Loucy (cell line): ENCODE data around the gene C8G.

Experiments used
- H2AFZ ChIP-seq: fragments of 200-600 bp; sonication (generic); 2 replicates; pipeline ENCODE4 v1.6.0; 2016; ENCODE audit warnings: antibody characterized with exemption, mild to moderate bottlenecking, low read length, moderate library complexity
- H3F3A ChIP-seq: fragments of 200-600 bp; 2 replicates; pipeline ENCODE4 v1.6.0; 2016; ENCODE audit warnings: antibody characterized with exemption, low read depth, mild to moderate bottlenecking
- H3K27me3 ChIP-seq: fragments of 200-600 bp; sonication (generic); 2 replicates; pipeline ENCODE4 v1.6.1; 2014; ENCODE audit warnings: low read length, mild to moderate bottlenecking; ENCODE audit not compliant: insufficient read depth, poor library complexity, severe bottlenecking
- H3K36me3 ChIP-seq: fragments of 200-600 bp; sonication (generic); 2 replicates; pipeline ENCODE4 v1.6.1; 2016; ENCODE audit warnings: low read length; ENCODE audit not compliant: insufficient read depth
- H3K4me1 ChIP-seq: fragments of 200-600 bp; sonication (generic); 2 replicates; pipeline ENCODE4 v1.5.1; 2014; ENCODE audit warnings: low read length, mild to moderate bottlenecking; ENCODE audit not compliant: insufficient read depth, poor library complexity, severe bottlenecking
- H3K4me2 ChIP-seq: fragments of 200-600 bp; sonication (generic); 2 replicates; pipeline ENCODE4 v1.6.0; 2014; ENCODE audit warnings: antibody characterized with exemption, low read length, low read depth, mild to moderate bottlenecking; ENCODE audit not compliant: poor library complexity, severe bottlenecking
- H3K4me3 ChIP-seq: fragments of 200-600 bp; sonication (generic); 2 replicates; pipeline ENCODE4 v1.5.1; 2014; ENCODE audit warnings: low read length, mild to moderate bottlenecking, mixed read lengths; ENCODE audit not compliant: poor library complexity, severe bottlenecking
- H3K79me2 ChIP-seq: fragments of 200-600 bp; sonication (generic); 2 replicates; pipeline ENCODE4 v1.6.1; 2014; ENCODE audit warnings: low read length; ENCODE audit not compliant: insufficient read depth
- H3K9ac ChIP-seq: fragments of 200-600 bp; sonication (generic); 2 replicates; pipeline ENCODE4 v1.6.0; 2014; ENCODE audit warnings: mild to moderate bottlenecking, low read depth, low read length, moderate library complexity; ENCODE audit not compliant: poor library complexity, severe bottlenecking
- H3K9me2 ChIP-seq: fragments of 200-600 bp; sonication (generic); replicated peaks from 2 replicates; pipeline ENCODE4 v1.6.1; 2016; ENCODE audit warnings: low read depth, low read length, mixed read lengths
- H3K9me3 ChIP-seq: fragments of 200-600 bp; sonication (generic); 2 replicates; pipeline ENCODE4 v1.6.1; 2014; ENCODE audit warnings: mild to moderate bottlenecking, antibody characterized with exemption, low read length, low read depth; ENCODE audit not compliant: insufficient read depth
- H4K20me1 ChIP-seq: fragments of 200-600 bp; sonication (generic); 2 replicates; pipeline ENCODE4 v1.6.0; 2014; ENCODE audit warnings: antibody characterized with exemption, low read length, mild to moderate bottlenecking; ENCODE audit not compliant: insufficient read depth, poor library complexity, severe bottlenecking
- CTCF ChIP-seq: fragments of 200-600 bp; sonication (generic); conservative IDR thresholded peaks from 2 replicates; pipeline ENCODE4 v1.5.1; 2014; ENCODE audit warnings: mild to moderate bottlenecking, antibody characterized with exemption, low read length
- EZH2phosphoT487 ChIP-seq: fragments of 200-600 bp; IDR thresholded peaks from 2 replicates; pipeline ENCODE4 v1.6.1; 2018; ENCODE audit warnings: antibody characterized with exemption, mild to moderate bottlenecking, moderate library complexity, borderline replicate concordance

C8G gene

GRCh38 chr9:136972335-136972734, 27.3 kb downstream of the C8G start:
- Histone ChIP-seq H3K4me1 (peaks cover 5% of the 10 kb centered on the region), H3K4me3 (no peak overlapping the region), H3K4me2 (no peak overlapping the region), H2AFZ (no peak overlapping the region), H3K36me3 (no peaks in the 10 kb centered on the region), H3F3A (no peaks in the 10 kb centered on the region), H3K27me3 (no peaks in the 10 kb centered on the region), H3K79me2 (no peaks in the 10 kb centered on the region), H3K9me3 (no peaks in the 10 kb centered on the region), H4K20me1 (no peaks in the 10 kb centered on the region), H3K9ac (no peak overlapping the region), H3K9me2 (no peaks in the 10 kb centered on the region)
- TF ChIP-seq CTCF (no peak), EZH2phosphoT487 (no peak)

GRCh38 chr9:136972743-136973142, 27.7 kb downstream of the C8G start:
- H3K4me3 ChIP-seq = no peak overlapping the region
- no peaks in the 10 kb centered on the region for H4K20me1 ChIP-seq
- H3K9ac ChIP-seq = no peak overlapping the region
- no peak overlapping the region for H3K4me2 ChIP-seq
- no peaks in the 10 kb centered on the region for H3K9me3 ChIP-seq
- no peaks in the 10 kb centered on the region for H3K27me3 ChIP-seq
- H3K36me3 ChIP-seq = no peaks in the 10 kb centered on the region
- no peaks in the 10 kb centered on the region for H3F3A ChIP-seq
- H3K79me2 ChIP-seq = no peaks in the 10 kb centered on the region
- no peak overlapping the region for H2AFZ ChIP-seq
- H3K9me2 ChIP-seq = no peaks in the 10 kb centered on the region
- TF ChIP-seq CTCF = no peak
- peaks cover 5% of the 10 kb centered on the region for H3K4me1 ChIP-seq

GRCh38 chr9:136973618-136974617, 28.9 kb downstream of the C8G start:
- Histone ChIP-seq H3K4me3 (no peak overlapping the region), H3F3A (no peaks in the 10 kb centered on the region), H2AFZ (no peak overlapping the region), H3K9me3 (no peaks in the 10 kb centered on the region), H4K20me1 (no peaks in the 10 kb centered on the region), H3K4me1 (peaks cover 5% of the 10 kb centered on the region), H3K9me2 (no peaks in the 10 kb centered on the region), H3K36me3 (no peaks in the 10 kb centered on the region), H3K79me2 (no peaks in the 10 kb centered on the region), H3K9ac (no peak overlapping the region), H3K4me2 (no peak overlapping the region), H3K27me3 (no peaks in the 10 kb centered on the region)
- no peak for TF ChIP-seq EZH2phosphoT487
- no peak for TF ChIP-seq CTCF
